Upper lobe of left lung (tissue), 4 donors: Measurements from ENCODE around the gene ANXA9.

ENCODE experiments used
- CTCF ChIP-seq, 6 experiments: fragments of 450-650 bp in 4 of 6; fragments of 200-600 bp in 2 of 6; sonication (generic) in 2 of 6; IDR thresholded peaks; one replicate each; pipeline ENCODE4 v1.5.1; 2016 to 2019; ENCODE audit warnings: antibody characterized with exemption in 6 of 6
- EP300 ChIP-seq, 4 donors: sonication (generic); formaldehyde crosslinking; IDR thresholded peaks; one replicate each; pipeline ENCODE4 v1.5.1; 2017; ENCODE audit warnings: antibody characterized with exemption in 4 of 4, control low read depth in 2 of 4
- POLR2A ChIP-seq, 4 donors: fragments of 450-650 bp; IDR thresholded peaks; one replicate each; pipeline ENCODE4 v1.5.1; 2016 to 2017; ENCODE audit warnings: antibody characterized with exemption in 4 of 4, mild to moderate bottlenecking in 2 of 4
- POLR2AphosphoS5 ChIP-seq, 2 donors: sonication (generic); formaldehyde crosslinking; IDR thresholded peaks; one replicate each; pipeline ENCODE4 v1.5.1; 2017; ENCODE audit warnings: antibody characterized with exemption in 2 of 2

GRCh38 chr1:151013518-151013917 is 31.4 kb downstream of the ANXA9 start:
- no peak for TF ChIP-seq CTCF (IDR thresholded peaks at IDR 0.05)
- TF ChIP-seq POLR2A (IDR thresholded peaks at IDR 0.05), result no peak
- TF ChIP-seq EP300 (IDR thresholded peaks at IDR 0.05), result no peak
- TF ChIP-seq POLR2AphosphoS5 (IDR thresholded peaks at IDR 0.05), result peak in 1 of 2 donors; percentile 11
